Measurements from ENCODE around the gene CAPN1. TPM values are rescaled to one million over a fixed set of nuclear protein-coding genes. Genes with fewer than 3 reads are reported as not detected.

Gene CAPN1
- total and polyA plus RNA-seq, 2 of the 13 experiments (the other 11 are each of a cell fraction or from before 2014, with no cell fraction given), result 57.3 to 82.6 TPM

GRCh38 chr11:65180877-65181568 is 705 bp upstream of the CAPN1 start (continued):
- TF ChIP-seq BCL3 (CRISPR knock-in tag; IDR thresholded peaks at IDR 0.05) (peak; percentile 44; the same call in 1 of the 2 replicates), RAD51 (IDR thresholded peaks at IDR 0.05; ENCODE audit: borderline replicate concordance) (no peak), E2F1 (CRISPR knock-in tag; IDR thresholded peaks at IDR 0.05) (0 out of 2 replicates have a peak, but pooled peaks have one; percentile 17), IKZF4 (CRISPR knock-in tag; IDR thresholded peaks at IDR 0.05; ENCODE audit: borderline replicate concordance, low read depth, not compliant biosample characterization) (peak; percentile 48), HNRNPLL (IDR thresholded peaks at IDR 0.05; ENCODE audit: low read depth, low read length, poor library complexity, severe bottlenecking) (peak; percentile 66), ZFP36 (IDR thresholded peaks at IDR 0.05; ENCODE audit: borderline replicate concordance, low read depth, low read length, partially characterized antibody) (no peak), ZNF678 (CRISPR knock-in tag; IDR thresholded peaks at IDR 0.05) (0 out of 2 replicates have a peak, but pooled peaks have one; percentile 25), ZSCAN21 (CRISPR knock-in tag; IDR thresholded peaks at IDR 0.05; ENCODE audit: borderline replicate concordance) (no peak), AFF4 (CRISPR knock-in tag; IDR thresholded peaks at IDR 0.05) (0 out of 2 replicates have a peak, but pooled peaks have one; percentile 18), FOXA3 (CRISPR knock-in tag; IDR thresholded peaks at IDR 0.05) (peak; percentile 29; the same call in 1 of the 2 replicates), ZSCAN30 (CRISPR knock-in tag; IDR thresholded peaks at IDR 0.05) (no peak), ELF3 (CRISPR knock-in tag; IDR thresholded peaks at IDR 0.05) (0 out of 2 replicates have a peak, but pooled peaks have one; percentile 19), ZNF609 (CRISPR knock-in tag; IDR thresholded peaks at IDR 0.05; ENCODE audit: borderline replicate concordance) (0 out of 2 replicates have a peak, but pooled peaks have one; percentile 12), YY1 (IDR thresholded peaks at IDR 0.05; ENCODE audit: insufficient read depth, insufficient replicate concordance, low read depth, low read length) (peak; percentile 17), AGO1 (IDR thresholded peaks at IDR 0.05; ENCODE audit: low read depth, low read length, poor library complexity, severe bottlenecking) (peak; percentile 33), PHF21A (CRISPR knock-in tag; IDR thresholded peaks at IDR 0.05) (peak; percentile 71), SMYD3 (CRISPR knock-in tag; IDR thresholded peaks at IDR 0.05) (no peak)
